ENCODE measurements around the gene CCDC27. TPM values are rescaled to one million over a fixed set of nuclear protein-coding genes. Genes with fewer than 3 reads are reported as not detected.

Gene CCDC27
- total RNA-seq, 1 experiment from 2014 or later: 0.13 TPM

GRCh38 chr1:3819771-3820200 is 67.5 kb downstream of the CCDC27 start (continued):
- no peak for TF ChIP-seq ZBTB43 (CRISPR knock-in tag; IDR thresholded peaks at IDR 0.05)
- TF ChIP-seq SOX15 (CRISPR knock-in tag; IDR thresholded peaks at IDR 0.05): no peak
- TF ChIP-seq AFF4 (CRISPR knock-in tag; IDR thresholded peaks at IDR 0.05; ENCODE audit: borderline replicate concordance): no peak

- Mint-ChIP-seq H3K27me3 (ENCODE audit: low read depth) (no peaks in the 10 kb centered on the region), H3K36me3 (peaks cover 11% of the 10 kb centered on the region), H3K4me3 (no peak overlapping the region), H3K4me1 (no peaks in the 10 kb centered on the region), H3K27ac (no peak overlapping the region), H3K9me3 (no peaks in the 10 kb centered on the region)
- POLR2A ChIA-PET: no interaction called here
- no peak for TF ChIP-seq PRRX2 (CRISPR knock-in tag; IDR thresholded peaks at IDR 0.05)
- TF ChIP-seq NFE2L1 (CRISPR knock-in tag; IDR thresholded peaks at IDR 0.05): no peak
- no peak for TF ChIP-seq FOXK1 (CRISPR knock-in tag; IDR thresholded peaks at IDR 0.05)
- no peak for TF ChIP-seq ZNF263 (CRISPR knock-in tag; IDR thresholded peaks at IDR 0.05; ENCODE audit: low read depth)
- no peak for TF ChIP-seq ZSCAN18 (CRISPR knock-in tag; IDR thresholded peaks at IDR 0.05)
- no peak for TF ChIP-seq ERG (CRISPR knock-in tag; IDR thresholded peaks at IDR 0.05)
- TF ChIP-seq FOXJ3 (CRISPR knock-in tag; IDR thresholded peaks at IDR 0.05; ENCODE audit: borderline replicate concordance): no peak
- ATAC-seq: no peak
- CTCF ChIA-PET: interaction anchor here (0.8 to 1.4 kb wide), 2 partner anchors 7 to 44 kb away, joined by 3 read pairs; no protein-coding TSS in a partner anchor
- no peak for DNase-seq (ENCODE audit: low spot score)
These were observed 68.1 kb downstream of the CCDC27 start for GRCh38 chr1:3820316-3820715.

GRCh38 chr1:3821004-3821403 is 68.8 kb downstream of the CCDC27 start:
- H3K4me1 Mint-ChIP-seq: no peaks in the 10 kb centered on the region
- TF ChIP-seq PRRX2 (CRISPR knock-in tag; IDR thresholded peaks at IDR 0.05) (no peak), GRHL2 (CRISPR knock-in tag; IDR thresholded peaks at IDR 0.05; ENCODE audit: insufficient replicate concordance, severe bottlenecking) (no peak), MYBL2 (CRISPR knock-in tag; IDR thresholded peaks at IDR 0.05) (no peak), ZNF396 (CRISPR knock-in tag; IDR thresholded peaks at IDR 0.05; ENCODE audit: borderline replicate concordance) (no peak), SMAD4 (CRISPR knock-in tag; IDR thresholded peaks at IDR 0.05) (no peak), ATF1 (CRISPR knock-in tag; IDR thresholded peaks at IDR 0.05) (no peak), IRF1 (CRISPR knock-in tag; IDR thresholded peaks at IDR 0.05) (no peak), NR2C2 (CRISPR knock-in tag; IDR thresholded peaks at IDR 0.05) (no peak), ZNF121 (CRISPR knock-in tag; IDR thresholded peaks at IDR 0.05) (no peak), ZNF416 (CRISPR knock-in tag; IDR thresholded peaks at IDR 0.05) (no peak), HMGA2 (CRISPR knock-in tag; IDR thresholded peaks at IDR 0.05) (no peak), ETV6 (CRISPR knock-in tag; IDR thresholded peaks at IDR 0.05) (no peak), ATF6 (CRISPR knock-in tag; IDR thresholded peaks at IDR 0.05) (no peak), CREM (CRISPR knock-in tag; IDR thresholded peaks at IDR 0.05) (no peak), ZNF219 (CRISPR knock-in tag; IDR thresholded peaks at IDR 0.05; ENCODE audit: borderline replicate concordance) (no peak)

More at GRCh38 chr1:3821004-3821403, 68.8 kb downstream of the CCDC27 start:
- CTCF ChIA-PET: interaction anchor here (0.8 kb wide), 1 partner anchor 45 kb away, joined by 3 read pairs; no protein-coding TSS in a partner anchor
- H3K27ac Mint-ChIP-seq: no peak overlapping the region
- no peak for DNase-seq (ENCODE audit: low spot score)
- H3K4me3 Mint-ChIP-seq: no peak overlapping the region
- no peak for ATAC-seq
- no peaks in the 10 kb centered on the region for H3K27me3 Mint-ChIP-seq (ENCODE audit: low read depth)
- POLR2A ChIA-PET: interaction anchor here (0.6 kb wide), 1 partner anchor 1609 kb away, joined by 6 read pairs; no protein-coding TSS in a partner anchor
- no peaks in the 10 kb centered on the region for H3K9me3 Mint-ChIP-seq
- peaks cover 16% of the 10 kb centered on the region for H3K36me3 Mint-ChIP-seq
